ENCODE data around the gene DMD. TPM values are rescaled to one million over a fixed set of nuclear protein-coding genes. Genes with fewer than 3 reads are reported as not detected.

Gene DMD
- total and polyA plus RNA-seq, 2 donors (not counting 1 experiment from before 2014, with no cell fraction given), result 2.0 to 51.8 TPM

GRCh38 chrX:32867781-32868523 lies 343.4 kb downstream of the DMD start:
- Histone ChIP-seq H3K36me3 (replicated peaks in 1 of 2; ENCODE audit: control extremely low read depth in 1 of 2, control insufficient read depth in 1 of 2, extremely low read depth in 1 of 2, insufficient read depth in 2 of 2, low read length in 1 of 2) (no peaks in the 10 kb centered on the region), H4K20me1 (ENCODE audit: control insufficient read depth, insufficient read depth, low read length, poor library complexity, severe bottlenecking) (no peaks in the 10 kb centered on the region), H2AFZ (ENCODE audit: insufficient read depth, low read depth, low read length, poor library complexity, severe bottlenecking) (no peak overlapping the region), H3K9me3 (ENCODE audit: control extremely low read depth in 1 of 3, control insufficient read depth in 2 of 3, insufficient read depth in 1 of 3, low read length in 2 of 3) (no peaks in the 10 kb centered on the region), H3K4me3 (ENCODE audit: control extremely low read depth in 1 of 5, extremely low read depth in 1 of 5, insufficient read depth in 1 of 5, low read depth in 2 of 5, low read length in 4 of 5) (no peak overlapping the region), H3K27ac (ENCODE audit: low read length in 2 of 2) (no peak overlapping the region), H3K79me2 (ENCODE audit: control insufficient read depth, insufficient read depth, low read length) (no peaks in the 10 kb centered on the region), H3K27me3 (replicated peaks in 1 of 4; ENCODE audit: control extremely low read depth in 1 of 4, control insufficient read depth in 3 of 4, insufficient read depth in 4 of 4, low read length in 3 of 4) (no peaks in the 10 kb centered on the region), H3K4me2 (replicated peaks; ENCODE audit: low read depth, low read length, poor library complexity, severe bottlenecking) (no peak overlapping the region), H3K4me1 (ENCODE audit: control insufficient read depth in 2 of 2, insufficient read depth in 2 of 2, low read length in 2 of 2) (no peaks in the 10 kb centered on the region), H3K9ac (ENCODE audit: low read length) (no peak overlapping the region)
- no peak for DNase-seq
- 98% methylated on average over 11 of the region's 17 CpGs for WGBS (ENCODE audit: insufficient coverage)
- CTCF ChIA-PET, result no interaction called here
- ATAC-seq (ENCODE audit: low read depth), result no peak
- Mint-ChIP-seq H3K27ac (no peak overlapping the region), H3K4me1 (no peaks in the 10 kb centered on the region), H3K4me3 (no peak overlapping the region), H3K27me3 (no peaks in the 10 kb centered on the region), H3K9me3 (ENCODE audit: insufficient read depth) (no peaks in the 10 kb centered on the region)
- no peak for TF ChIP-seq CTCF (IDR thresholded peaks at IDR 0.05)
- no peak for TF ChIP-seq EZH2 (IDR thresholded peaks at IDR 0.05; ENCODE audit: borderline replicate concordance, insufficient read depth, low read depth, low read length, poor library complexity, severe bottlenecking)
- POLR2A ChIA-PET, result no interaction called here
- intact Hi-C loops (cut with micrococcal nuclease), result no loop called here

GRCh38 chrX:32852203-32852602 lies 359.1 kb downstream of the DMD start:
- TF ChIP-seq EZH2 (IDR thresholded peaks at IDR 0.05; ENCODE audit: borderline replicate concordance, insufficient read depth, low read depth, low read length, poor library complexity, severe bottlenecking) (no peak), CTCF (IDR thresholded peaks at IDR 0.05) (no peak)
- Histone ChIP-seq H3K27me3 (replicated peaks in 1 of 4; ENCODE audit: control extremely low read depth in 1 of 4, control insufficient read depth in 3 of 4, insufficient read depth in 4 of 4, low read length in 3 of 4) (no peaks in the 10 kb centered on the region), H4K20me1 (ENCODE audit: control insufficient read depth, insufficient read depth, low read length, poor library complexity, severe bottlenecking) (no peaks in the 10 kb centered on the region), H3K36me3 (replicated peaks in 1 of 2; ENCODE audit: control extremely low read depth in 1 of 2, control insufficient read depth in 1 of 2, extremely low read depth in 1 of 2, insufficient read depth in 2 of 2, low read length in 1 of 2) (no peaks in the 10 kb centered on the region), H3K79me2 (ENCODE audit: control insufficient read depth, insufficient read depth, low read length) (no peaks in the 10 kb centered on the region), H3K27ac (ENCODE audit: low read length in 2 of 2) (no peak overlapping the region), H3K4me1 (ENCODE audit: control insufficient read depth in 2 of 2, insufficient read depth in 2 of 2, low read length in 2 of 2) (no peaks in the 10 kb centered on the region), H3K9me3 (ENCODE audit: control extremely low read depth in 1 of 3, control insufficient read depth in 2 of 3, insufficient read depth in 1 of 3, low read length in 2 of 3) (no peaks in the 10 kb centered on the region), H3K4me3 (ENCODE audit: control extremely low read depth in 1 of 5, extremely low read depth in 1 of 5, insufficient read depth in 1 of 5, low read depth in 2 of 5, low read length in 4 of 5) (no peak overlapping the region), H3K4me2 (replicated peaks; ENCODE audit: low read depth, low read length, poor library complexity, severe bottlenecking) (no peak overlapping the region), H3K9ac (ENCODE audit: low read length) (no peak overlapping the region), H2AFZ (ENCODE audit: insufficient read depth, low read depth, low read length, poor library complexity, severe bottlenecking) (no peak overlapping the region)
- 43% methylated on average over 1 of the region's 1 CpG for WGBS (ENCODE audit: insufficient coverage)
- H3K4me1 Mint-ChIP-seq, result no peaks in the 10 kb centered on the region
- DNase-seq (no peak), ATAC-seq (ENCODE audit: low read depth) (no peak)
- intact Hi-C loops (cut with micrococcal nuclease), result no loop called here
- no peaks in the 10 kb centered on the region for H3K27me3 Mint-ChIP-seq
- ChIA-PET POLR2A (no interaction called here), CTCF (no interaction called here)
- no peak overlapping the region for H3K27ac Mint-ChIP-seq
- H3K4me3 Mint-ChIP-seq, result no peak overlapping the region
- peaks cover 5% of the 10 kb centered on the region for H3K9me3 Mint-ChIP-seq (ENCODE audit: insufficient read depth)
